Endothelial cell of umbilical vein (primary cell): ENCODE results near the gene UBL3. TPM values are rescaled to one million over a fixed set of nuclear protein-coding genes. Genes with fewer than 3 reads are reported as not detected.

Experiments
- BruUV-seq: library from RNA; stranded (reverse); fragments of 400-500 nt; replicated peaks from 2 replicates; lab custom pipeline; 2021; lab: Mats Ljungman, UMichigan
- CTCF ChIA-PET: fragments of 300-600, 350-600 bp; sonication (Branson Sonifier 250); formaldehyde crosslinking; loops from one replicate; lab custom pipeline; 2021; ENCODE audit warnings: antibody characterized with exemption, inconsistent platforms; lab: Charles Lee
- POLR2A ChIA-PET: fragments of 300-600, 350-600 bp; sonication (Branson Sonifier 250); formaldehyde crosslinking; loops from one replicate; lab custom pipeline; 2021; ENCODE audit warnings: antibody characterized with exemption, inconsistent platforms; lab: Charles Lee
- DNase-seq: peaks from one replicate; pipeline ENCODE4 v3.0.0-alpha.2; 2011; ENCODE audit warnings: low read depth, low spot score
- FAIRE-seq: peaks from 2 replicates; lab custom pipeline; 2011; peaks lifted over from hg19 to GRCh38; lab: Jason Lieb, UNC
- H2AFZ ChIP-seq: 2 replicates; pipeline ENCODE4 v1.6.0; 2012; ENCODE audit warnings: low read depth, low read length, control low read depth, inconsistent platforms
- H3K27ac ChIP-seq: 2 replicates; pipeline ENCODE4 v1.5.1; 2011; ENCODE audit warnings: low read depth, mild to moderate bottlenecking, control low read depth, low read length, moderate library complexity; ENCODE audit not compliant: insufficient read depth
- H3K27me3 ChIP-seq, 2 experiments: 2 replicates each; pipeline versions ENCODE4 v1.6.0 to v1.6.1; 2011; ENCODE audit warnings: low read length in 2 of 2, mixed read lengths in 1 of 2; ENCODE audit not compliant: control insufficient read depth in 2 of 2, insufficient read depth in 2 of 2
- H3K36me3 ChIP-seq, 2 experiments: 2 replicates in 1 of 2; 3 replicates in 1 of 2; pipeline ENCODE4 v1.5.1; 2011; ENCODE audit warnings: low read length in 2 of 2, mild to moderate bottlenecking in 1 of 2, moderate library complexity in 1 of 2; ENCODE audit not compliant: control insufficient read depth in 2 of 2, insufficient read depth in 2 of 2; ENCODE audit errors: extremely low read depth in 1 of 2
- H3K4me1 ChIP-seq: 3 replicates; pipeline ENCODE4 v1.5.1; 2011; ENCODE audit warnings: mild to moderate bottlenecking, low read length; ENCODE audit not compliant: control insufficient read depth, insufficient read depth; ENCODE audit errors: extremely low read depth
- H3K4me2 ChIP-seq: 2 replicates; pipeline ENCODE4 v1.6.1; 2011; ENCODE audit warnings: low read length, control low read depth, mixed read lengths; ENCODE audit not compliant: insufficient read depth
- H3K4me3 ChIP-seq, 3 experiments: fragments of 200-600 bp in 1 of 3; sonication (generic), shearing (Covaris generic) in 1 of 3; replicated peaks in 1 of 3; 2 replicates each; pipeline ENCODE4 v1.5.1; 2011 to 2016; ENCODE audit warnings: control low read depth in 3 of 3, low read length in 3 of 3, mild to moderate bottlenecking in 2 of 3, inconsistent platforms in 1 of 3, low read depth in 1 of 3, moderate library complexity in 1 of 3; ENCODE audit not compliant: insufficient read depth in 1 of 3
- H3K79me2 ChIP-seq: 2 replicates; pipeline ENCODE4 v1.6.0; 2012; ENCODE audit warnings: low read length, inconsistent platforms; ENCODE audit not compliant: control insufficient read depth, insufficient read depth
- H3K9ac ChIP-seq: replicated peaks from 2 replicates; pipeline ENCODE3; 2011; ENCODE audit warnings: low read length, control low read depth; ENCODE audit not compliant: insufficient read depth; ENCODE audit errors: extremely low read depth
- H3K9me1 ChIP-seq: replicated peaks from 3 replicates; pipeline ENCODE4 v1.6.0; 2011; ENCODE audit warnings: mild to moderate bottlenecking, low read length; ENCODE audit not compliant: control insufficient read depth, insufficient read depth; ENCODE audit errors: extremely low read depth
- H3K9me3 ChIP-seq: replicated peaks from 2 replicates; pipeline ENCODE4 v1.5.1; 2012; ENCODE audit warnings: low read length, inconsistent platforms; ENCODE audit not compliant: control insufficient read depth, insufficient read depth
- H4K20me1 ChIP-seq: replicated peaks from 2 replicates; pipeline ENCODE3; 2011; ENCODE audit warnings: mild to moderate bottlenecking, low read length; ENCODE audit not compliant: control insufficient read depth, insufficient read depth; ENCODE audit errors: extremely low read depth
- CTCF ChIP-seq, 2 donors: IDR thresholded peaks; 1 replicate in 1 of 2; 2 replicates in 1 of 2; pipeline ENCODE4 v1.5.1; 2011; ENCODE audit warnings: low read length in 2 of 2, mild to moderate bottlenecking in 2 of 2, moderate library complexity in 2 of 2, control low read depth in 1 of 2, inconsistent platforms in 1 of 2, low read depth in 1 of 2; ENCODE audit not compliant: insufficient read depth in 1 of 2; ENCODE audit errors: extremely low read depth in 1 of 2
- EZH2 ChIP-seq: IDR thresholded peaks from 2 replicates; pipeline ENCODE4 v1.6.1; 2012; ENCODE audit warnings: borderline replicate concordance, low read depth, mild to moderate bottlenecking, moderate library complexity, low read length, inconsistent platforms; ENCODE audit not compliant: severe bottlenecking
- FOS ChIP-seq: IDR thresholded peaks from 2 replicates; pipeline ENCODE4 v1.6.1; 2011; ENCODE audit warnings: mild to moderate bottlenecking, low read length, moderate library complexity, borderline replicate concordance; ENCODE audit not compliant: insufficient read depth
- GATA2 ChIP-seq: IDR thresholded peaks from 2 replicates; pipeline ENCODE4 v1.7.0; 2011; ENCODE audit warnings: low read depth, mild to moderate bottlenecking, moderate library complexity, mixed read lengths, low read length; ENCODE audit not compliant: insufficient read length, insufficient read depth
- JUN ChIP-seq: IDR thresholded peaks from 2 replicates; pipeline ENCODE4 v1.6.1; 2011; ENCODE audit warnings: borderline replicate concordance, low read depth; ENCODE audit not compliant: insufficient read length, insufficient read depth
- MYC ChIP-seq: IDR thresholded peaks from one replicate; pipeline ENCODE4 v1.6.1; 2011; ENCODE audit warnings: mild to moderate bottlenecking, low read depth, low read length
- POLR2A ChIP-seq: IDR thresholded peaks from 2 replicates; pipeline ENCODE4 v1.6.1; 2012; ENCODE audit warnings: low read depth, mild to moderate bottlenecking, control low read depth, low read length
- POLR2AphosphoS5 ChIP-seq: IDR thresholded peaks from 2 replicates; pipeline ENCODE4 v1.6.1; 2012; ENCODE audit warnings: low read depth, mild to moderate bottlenecking, control low read depth, low read length, moderate library complexity; ENCODE audit not compliant: insufficient read depth
- dilution Hi-C: fragments of 300-500 bp; cut with MboI; formaldehyde crosslinking; loops from one replicate; pipeline ENCODE4 v1.15.0; 2019; ENCODE audit warnings: low sequenced_read_pairs; ENCODE audit not compliant: extremely low pct_ligation_motif_present
- intact Hi-C: fragments of 100-400 bp; cut with micrococcal nuclease; formaldehyde crosslinking; loops from one replicate; pipeline ENCODE4 v1.10.0; 2022
- polyA plus RNA-seq, 4 experiments: library from polyadenylated mRNA; depleted of rRNA in 3 of 4; stranded (reverse) in 3 of 4; unstranded in 1 of 4; fragments of >200 nt; gene quantifications; 2 replicates each; pipeline versions ENCODE4 v1.2.1 to v1.2.3, GENCODE V29; 2011 to 2012; ENCODE audit warnings: missing spikeins in 1 of 4
- total RNA-seq: library from RNA; stranded (reverse); gene quantifications from 2 replicates; pipeline ENCODE4 v1.2.3, GENCODE V29; 2021
- TF ChIP-seq, protein P1 (sequence below): IDR thresholded peaks from 2 replicates; pipeline ENCODE4 v1.6.1; 2011; ENCODE audit not compliant: insufficient read depth, insufficient read length

The UBL3 gene
- total and polyA plus RNA-seq, 2 donors (not counting 3 experiments of a cell fraction or from before 2014, with no cell fraction given): 4.8 to 11.8 TPM

- ChIA-PET CTCF (no interaction called here), POLR2A (no interaction called here)
- FAIRE-seq (no peak), DNase-seq (no peak)
- Histone ChIP-seq H3K4me2 (no peak overlapping the region), H3K27me3 (peaks cover 19 to 24% of the 10 kb centered on the region in 2 experiments), H3K4me3 (no peak overlapping the region), H3K9me1 (no peaks in the 10 kb centered on the region), H3K36me3 (no peaks in the 10 kb centered on the region), H3K4me1 (no peaks in the 10 kb centered on the region), H3K9me3 (no peaks in the 10 kb centered on the region), H2AFZ (no peak overlapping the region), H3K9ac (no peak overlapping the region), H3K27ac (no peak overlapping the region), H3K79me2 (no peaks in the 10 kb centered on the region), H4K20me1 (no peaks in the 10 kb centered on the region)
- BruUV-seq: no TSS peak
- dilution Hi-C loops: no loop called here
- no peak for TF ChIP-seq CTCF (IDR thresholded peaks at IDR 0.05; ENCODE audit: extremely low read depth in 1 of 2, insufficient read depth in 1 of 2, low read depth in 1 of 2, low read length in 2 of 2)
- TF ChIP-seq, protein P1, sequence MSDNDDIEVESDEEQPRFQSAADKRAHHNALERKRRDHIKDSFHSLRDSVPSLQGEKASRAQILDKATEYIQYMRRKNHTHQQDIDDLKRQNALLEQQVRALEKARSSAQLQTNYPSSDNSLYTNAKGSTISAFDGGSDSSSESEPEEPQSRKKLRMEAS: no peak
- no peak for TF ChIP-seq POLR2AphosphoS5
- TF ChIP-seq JUN: no peak
- no peak for TF ChIP-seq MYC
- TF ChIP-seq EZH2: no peak
- no peak for TF ChIP-seq POLR2A
- no peak for TF ChIP-seq FOS
- TF ChIP-seq GATA2: no peak
- intact Hi-C loops: no loop called here
Observed at GRCh38 chr13:29859971-29860370, 9.6 kb upstream of the UBL3 start.
